NCI-H2227 treated with DMSO at 0.1 percent for 48 hours (cell line): ENCODE data around the gene TM9SF4.
"Not testable (repeated sequence)": the region's sequence is repeated elsewhere in the genome, so short reads cannot be mapped to it uniquely, and the experiment has no call there.

Source experiments
- DNase-seq: peaks from one replicate; lab custom pipeline; 2025; lab: John Stamatoyannopoulos, UW

The TM9SF4 gene

DNA sequence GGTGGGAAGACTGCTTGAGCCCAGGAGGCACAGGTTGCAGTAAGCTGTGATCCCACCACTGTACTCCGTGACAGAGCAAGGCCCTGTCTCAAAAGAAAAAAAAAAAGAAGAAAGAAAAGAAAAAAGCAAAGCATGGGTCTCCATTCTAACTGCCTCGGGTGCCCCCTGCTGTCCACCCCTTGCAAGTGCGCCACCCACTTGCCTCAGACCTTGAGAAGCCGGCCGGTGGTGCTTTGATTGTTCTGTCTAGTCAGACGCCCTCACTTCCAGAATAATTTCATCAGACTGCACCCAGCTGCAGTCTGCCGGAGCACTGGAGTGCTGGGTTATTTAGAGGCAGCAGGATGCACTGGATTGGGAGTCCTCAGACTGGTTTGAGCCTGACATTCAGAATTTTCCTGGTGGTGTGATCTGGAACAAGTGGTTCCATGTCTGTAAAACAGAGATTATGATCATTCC is 17.6 kb upstream of the TM9SF4 start:
- peak; percentile 84 for DNase-seq

DNA sequence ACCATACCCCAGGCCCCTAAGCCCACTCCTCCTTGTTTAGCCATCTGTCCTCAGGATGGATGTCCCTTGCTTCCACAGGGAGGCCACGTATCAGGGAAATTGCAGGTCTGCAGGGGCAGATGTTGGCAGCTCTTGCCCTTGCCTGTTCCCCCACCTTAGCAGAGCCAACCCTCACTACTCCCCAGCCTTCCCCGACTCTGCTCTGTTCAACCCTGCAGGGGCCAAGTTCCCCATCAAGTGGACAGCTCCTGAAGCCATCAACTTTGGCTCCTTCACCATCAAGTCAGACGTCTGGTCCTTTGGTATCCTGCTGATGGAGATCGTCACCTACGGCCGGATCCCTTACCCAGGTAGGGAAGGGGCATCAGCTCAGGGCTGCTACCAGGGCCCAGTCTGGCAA is 10.7 kb upstream of the TM9SF4 start:
- no peak for DNase-seq

DNA sequence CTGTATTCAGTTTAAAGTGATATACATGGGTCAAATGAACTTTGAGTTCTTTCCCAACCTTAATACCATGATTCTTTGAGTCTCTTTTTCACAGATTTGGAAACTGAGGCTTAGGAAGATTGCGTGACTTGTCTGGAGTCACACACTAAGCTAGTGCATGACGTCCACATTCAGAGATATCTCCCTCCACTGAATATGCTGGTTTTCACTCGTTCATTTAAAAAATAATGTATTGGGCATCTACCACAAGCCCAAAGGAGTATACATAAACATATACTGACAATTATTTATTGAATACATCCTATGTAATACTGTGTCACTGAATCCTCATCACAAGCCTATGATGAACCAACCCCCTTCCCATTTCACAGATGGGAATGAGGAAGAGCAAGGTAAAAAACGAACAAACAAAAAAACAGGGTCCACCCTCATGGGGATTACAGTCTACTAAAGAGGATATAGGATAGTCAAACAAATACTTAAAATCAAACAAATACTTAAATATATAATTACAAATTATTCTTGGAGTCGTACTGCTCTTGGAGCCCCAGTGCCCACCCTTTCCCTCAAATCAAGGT is 611 bp upstream of the TM9SF4 start:
- no peak for DNase-seq

DNA sequence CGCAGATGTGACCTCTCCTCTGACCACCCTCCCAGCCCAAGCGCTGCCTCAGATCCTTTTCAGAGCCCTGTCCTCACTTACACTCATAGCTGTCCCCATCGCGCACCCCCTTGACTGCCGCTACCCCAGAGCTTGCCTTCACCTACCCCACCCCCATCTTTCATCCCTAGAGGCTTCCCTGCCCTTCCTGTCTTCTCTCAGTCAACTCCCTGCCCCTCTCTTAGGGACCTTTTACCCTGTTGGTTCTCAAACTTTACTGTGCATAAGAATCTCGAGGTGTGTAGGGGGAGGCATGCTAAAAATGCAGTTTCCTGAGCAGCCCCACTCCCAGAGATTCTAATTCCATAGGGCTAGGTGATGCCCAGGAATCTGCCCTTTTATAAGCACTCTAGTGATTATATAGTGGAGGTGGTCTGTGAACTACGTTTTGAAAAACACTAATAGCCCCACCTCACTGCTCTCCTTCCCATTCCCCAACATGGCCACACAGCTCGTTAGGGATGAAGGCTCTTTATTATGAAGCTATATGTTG is 725 bp downstream of the TM9SF4 start:
- DNase-seq = no peak

DNA sequence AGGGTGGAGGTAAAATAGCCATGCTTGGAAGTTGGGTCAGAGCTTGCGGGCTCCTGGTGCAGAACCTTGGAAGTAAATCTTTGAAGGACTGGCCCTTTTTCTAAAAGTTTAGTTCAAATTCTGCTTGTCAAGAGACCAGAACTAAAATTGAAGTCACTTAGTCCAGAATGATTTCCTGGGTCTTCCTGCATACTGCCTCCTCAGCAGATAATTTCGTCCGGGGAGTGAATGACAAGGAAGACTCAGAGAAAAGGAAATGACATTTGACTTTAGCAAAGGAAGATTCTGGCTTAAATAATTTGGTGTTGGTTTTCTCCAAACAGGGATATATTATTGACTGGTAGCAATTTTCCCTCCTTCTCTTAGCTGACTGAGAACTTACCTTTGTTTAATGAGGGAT is 1.2 kb downstream of the TM9SF4 start:
- no peak for DNase-seq

DNA sequence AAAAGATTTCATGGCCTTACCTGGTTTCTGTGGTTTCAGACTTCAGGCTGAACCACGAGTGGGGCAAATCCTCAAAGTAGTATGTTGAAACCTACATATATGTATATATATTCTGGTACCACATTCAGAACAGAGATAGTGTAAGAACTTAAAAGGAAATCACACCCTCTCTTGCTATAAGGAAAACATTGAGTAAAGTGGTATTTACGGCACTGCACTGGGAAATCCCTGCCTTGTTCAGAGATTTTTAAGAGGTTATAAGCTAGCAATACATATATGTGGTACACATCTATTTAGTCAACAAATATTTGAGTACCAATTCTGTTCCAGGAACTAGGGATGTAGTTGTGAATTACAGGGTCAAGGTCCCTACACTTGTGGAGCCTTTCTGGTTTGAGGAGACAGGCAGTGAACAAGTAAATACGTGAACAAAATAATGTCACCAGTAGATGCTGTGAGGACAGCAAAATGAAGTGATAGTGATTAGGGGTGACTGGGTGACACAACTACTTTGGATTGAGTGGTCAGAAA is 1.7 kb downstream of the TM9SF4 start:
- DNase-seq = no peak

DNA sequence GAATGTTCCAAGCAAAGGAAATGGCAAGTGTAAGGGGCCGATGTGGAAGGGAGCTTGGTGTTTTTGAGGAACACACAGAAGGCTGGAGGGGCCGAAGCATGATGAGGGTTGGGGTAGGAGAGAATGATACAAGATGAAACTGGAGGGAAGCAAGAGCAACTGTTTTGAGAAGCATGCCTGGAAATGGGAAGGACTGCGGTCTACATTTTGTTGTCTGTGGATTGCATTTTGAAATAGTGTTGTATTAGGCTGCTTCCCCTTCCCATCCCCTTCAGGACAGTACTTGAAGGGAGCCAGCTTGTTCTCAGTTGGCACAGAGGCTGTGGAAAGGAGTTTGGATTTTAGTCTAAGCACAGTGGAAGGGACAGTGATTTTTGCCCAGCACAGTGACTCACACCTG is 2.2 kb downstream of the TM9SF4 start:
- DNase-seq = no peak

DNA sequence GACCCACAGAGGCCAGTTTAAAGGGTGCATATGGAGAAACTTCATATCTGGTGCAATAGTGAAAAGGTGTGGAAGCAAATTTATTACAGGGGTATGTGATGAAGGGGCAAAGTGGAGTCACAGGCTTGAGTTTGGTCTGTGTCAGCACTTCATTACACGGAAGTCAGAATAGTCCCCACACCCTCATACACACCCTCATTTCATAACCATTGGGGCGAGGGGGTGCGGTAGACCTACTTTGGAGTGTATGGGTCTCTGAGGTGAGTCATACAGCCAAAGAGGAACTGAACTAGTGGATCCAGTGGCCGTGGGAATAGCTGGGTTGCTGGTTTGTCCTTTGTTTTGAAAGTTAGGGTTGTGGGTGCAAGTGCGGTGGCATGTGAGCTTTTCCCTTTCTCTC is 3.3 kb downstream of the TM9SF4 start:
- no peak for DNase-seq

DNA sequence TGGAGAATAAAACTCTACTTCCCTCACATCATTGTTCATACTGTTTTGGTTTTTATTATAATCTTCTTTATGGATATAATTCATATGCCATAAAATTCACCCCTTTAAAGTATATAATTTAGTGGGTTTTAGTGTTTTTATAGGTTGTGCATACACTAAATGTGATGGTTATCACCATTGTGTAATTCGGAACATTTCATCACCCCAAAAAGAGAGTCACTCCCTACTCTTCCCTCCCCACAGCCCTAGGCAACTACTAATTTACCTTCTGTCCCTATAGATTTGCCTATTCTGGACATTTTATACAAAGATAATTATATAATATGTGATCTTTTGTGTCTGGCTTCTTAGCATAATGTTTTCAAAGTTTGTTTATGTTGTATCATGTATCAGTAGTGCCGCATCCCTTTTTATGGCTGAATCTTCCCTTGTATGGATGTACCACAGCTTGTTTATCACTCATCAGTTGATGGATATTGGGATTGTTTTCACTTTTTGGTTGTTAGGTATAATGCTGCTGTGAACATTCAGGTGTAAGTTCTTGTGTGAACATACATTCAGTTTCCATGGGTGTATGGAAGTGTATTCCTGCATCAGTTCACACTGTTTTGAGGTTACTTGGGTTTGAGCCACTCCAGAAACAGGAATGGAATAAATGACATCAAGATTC is 4.2 kb downstream of the TM9SF4 start:
- DNase-seq = no peak

DNA sequence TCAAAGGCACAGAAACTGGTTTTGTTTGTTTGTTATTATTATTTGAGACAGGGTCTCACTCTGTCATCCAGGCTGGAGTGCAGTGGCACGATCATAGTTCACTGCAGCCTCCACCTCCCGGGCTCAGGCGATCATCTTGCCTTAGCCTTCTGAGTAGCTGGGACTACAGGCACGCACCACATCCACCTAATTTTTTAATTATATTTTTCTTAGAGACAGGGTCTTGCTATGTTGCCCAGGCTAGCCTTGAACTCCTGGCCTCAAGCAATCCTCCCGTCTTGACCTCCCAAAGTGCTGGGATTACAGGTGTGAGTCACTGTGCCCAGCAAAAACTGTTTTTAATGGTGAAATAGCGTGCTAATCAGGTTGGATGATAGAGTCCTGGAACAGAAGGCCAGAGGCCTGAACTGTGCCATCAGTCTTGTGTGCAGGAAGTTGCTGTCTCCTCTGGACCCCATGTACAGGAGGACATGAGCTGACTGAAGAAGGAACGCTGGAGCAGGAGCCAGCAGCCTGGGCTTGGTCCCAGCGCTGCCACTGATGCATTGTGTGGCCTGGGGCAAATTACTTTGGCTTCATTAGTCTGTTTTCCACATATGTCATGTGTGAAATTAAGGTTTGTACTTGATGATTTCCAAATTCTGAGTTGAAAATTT is 4.9 kb downstream of the TM9SF4 start:
- DNase-seq = no peak

DNA sequence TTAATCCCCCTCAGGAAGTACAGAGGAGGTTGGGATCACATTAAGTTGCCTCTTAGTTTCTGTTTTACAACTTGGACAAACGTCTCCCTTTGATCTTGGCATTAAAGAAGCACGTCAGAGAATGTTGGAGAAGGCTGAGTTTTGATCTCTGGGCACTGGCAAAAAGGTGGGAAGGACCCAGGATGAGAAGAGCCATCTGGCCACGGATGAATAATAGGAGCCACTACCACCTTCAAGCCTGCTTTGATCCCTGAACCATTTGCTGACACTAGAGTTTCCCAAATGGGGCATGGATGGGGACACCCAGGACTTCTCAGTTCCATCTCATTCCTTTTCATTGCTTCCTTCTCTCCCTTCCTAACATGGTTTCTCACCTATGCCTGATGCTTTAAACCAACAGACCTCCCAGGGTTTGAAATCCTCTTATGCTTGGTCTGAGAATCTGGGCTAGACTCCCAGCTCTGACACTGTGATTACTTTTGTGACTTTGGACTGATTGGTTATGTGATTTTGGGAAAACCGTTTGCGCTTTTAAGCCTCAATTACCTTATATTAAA is 5.8 kb downstream of the TM9SF4 start:
- no peak for DNase-seq

DNA sequence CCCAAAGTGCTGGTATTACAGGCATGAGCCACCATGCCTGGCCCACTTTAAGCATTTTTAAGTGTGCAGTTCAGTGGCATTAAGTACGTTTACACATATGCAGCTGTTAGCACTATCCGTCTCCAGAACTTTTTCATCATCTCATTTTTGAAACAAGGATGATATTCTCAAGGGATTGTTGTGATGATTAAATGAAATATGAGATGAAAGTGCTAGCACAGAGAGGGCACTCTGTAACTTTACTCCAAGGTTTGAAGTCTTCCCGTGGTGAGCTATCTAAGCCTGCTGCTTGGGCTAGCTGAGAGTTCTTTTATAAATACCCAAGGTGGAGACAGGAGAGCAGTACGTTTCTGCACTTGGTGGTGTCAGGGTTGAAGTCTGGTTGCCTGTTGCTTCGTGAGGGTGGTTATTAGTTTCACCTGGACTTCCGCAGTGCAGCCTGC is 6.6 kb downstream of the TM9SF4 start:
- DNase-seq = peak; percentile 60

DNA sequence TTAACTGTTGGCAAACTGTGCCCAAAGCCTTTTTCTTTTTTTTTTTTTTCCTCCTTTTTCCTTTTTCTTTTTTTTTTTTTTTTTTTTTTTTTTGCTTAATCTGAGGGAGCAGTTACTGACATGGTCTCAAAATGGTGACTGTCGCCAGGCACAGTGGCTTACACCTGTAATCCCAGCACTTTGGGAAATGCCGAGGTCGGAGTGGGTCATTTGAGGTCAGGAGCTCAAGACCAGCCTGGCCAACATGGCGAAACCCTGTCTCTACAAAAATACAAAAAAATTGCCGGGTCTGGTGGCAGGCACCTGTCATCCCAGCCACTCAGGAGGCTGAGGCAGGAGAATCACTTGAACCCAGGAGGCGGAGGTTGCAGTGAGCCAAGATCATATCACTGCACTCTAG is 7.3 kb downstream of the TM9SF4 start:
- not testable (repeated sequence) for DNase-seq

DNA sequence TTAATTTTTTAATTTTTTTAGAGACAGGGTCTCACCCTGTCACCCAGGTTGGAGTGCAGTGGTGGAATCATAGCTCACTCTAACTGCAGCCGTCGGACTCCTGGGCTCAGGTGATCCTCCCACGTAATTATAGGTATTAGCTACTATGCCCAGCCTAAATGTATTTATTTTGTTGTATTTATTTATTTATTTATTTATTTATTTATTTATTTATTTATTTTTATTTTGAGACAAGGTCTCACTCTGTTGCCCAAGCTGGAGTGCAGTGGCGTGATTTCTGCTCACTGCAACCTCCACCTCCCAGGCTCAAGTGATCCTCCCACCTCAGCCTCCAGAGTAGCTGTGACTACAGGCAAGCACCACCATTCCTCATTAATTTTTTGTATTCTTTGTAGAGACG is 8.9 kb downstream of the TM9SF4 start:
- DNase-seq = not testable (repeated sequence)

DNA sequence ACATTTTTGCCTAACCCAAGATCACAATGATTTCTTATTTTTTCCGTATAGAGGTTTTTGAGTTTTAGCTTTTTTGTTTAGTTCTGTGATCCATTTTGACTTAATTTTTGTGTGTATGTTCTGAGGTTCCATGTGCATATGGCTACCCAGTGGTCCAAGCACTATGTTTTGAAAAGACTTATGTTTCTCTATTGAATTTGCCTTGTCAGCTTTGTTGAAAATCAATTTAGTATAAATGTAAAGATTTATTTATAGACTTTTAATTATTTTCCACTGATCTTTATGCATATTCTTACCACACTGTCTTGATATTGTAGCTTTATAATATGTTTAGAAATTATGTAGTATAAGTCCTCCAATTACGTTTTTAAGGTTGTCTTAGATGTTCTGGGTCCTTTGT is 10.2 kb downstream of the TM9SF4 start:
- no peak for DNase-seq

DNA sequence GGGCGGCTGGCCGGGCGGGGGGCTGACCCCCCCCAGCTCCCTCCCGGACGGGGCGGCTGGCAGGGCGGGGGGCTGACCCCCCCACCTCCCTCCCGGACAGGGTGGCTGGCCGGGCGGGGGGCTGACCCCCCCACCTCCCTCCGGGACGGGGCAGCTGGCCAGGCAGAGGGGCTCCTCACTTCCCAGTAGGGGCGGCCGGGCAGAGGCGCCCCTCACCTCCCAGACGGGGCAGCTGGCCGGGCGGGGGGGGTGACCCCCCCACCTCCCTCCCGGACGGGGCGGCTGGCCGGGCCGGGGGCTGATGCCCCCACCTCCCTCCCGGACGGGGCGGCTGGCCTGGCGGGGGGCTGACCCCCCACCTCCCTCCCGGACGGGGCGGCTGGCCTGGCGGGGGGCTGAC is 12.4 kb downstream of the TM9SF4 start:
- not testable (repeated sequence) for DNase-seq

DNA sequence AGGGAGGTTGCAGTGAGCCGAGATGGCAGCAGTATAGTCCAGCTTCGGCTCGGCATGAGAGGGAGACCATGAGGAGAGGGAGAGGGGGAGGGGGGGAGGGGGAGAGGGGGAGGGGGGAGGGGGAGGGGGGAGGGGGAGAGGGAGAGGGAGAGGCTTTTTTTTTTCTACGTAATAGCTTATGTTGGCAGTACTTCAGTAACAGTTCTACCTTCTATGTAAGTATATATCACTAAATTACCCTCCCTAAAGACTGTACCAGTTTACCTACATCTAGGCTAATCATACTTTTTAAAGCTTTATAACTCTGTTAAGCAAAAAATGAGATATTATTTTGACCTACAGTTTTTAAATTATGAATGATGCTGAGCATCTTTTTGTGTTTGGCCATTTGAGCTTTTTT is 13.6 kb downstream of the TM9SF4 start:
- DNase-seq = no peak

DNA sequence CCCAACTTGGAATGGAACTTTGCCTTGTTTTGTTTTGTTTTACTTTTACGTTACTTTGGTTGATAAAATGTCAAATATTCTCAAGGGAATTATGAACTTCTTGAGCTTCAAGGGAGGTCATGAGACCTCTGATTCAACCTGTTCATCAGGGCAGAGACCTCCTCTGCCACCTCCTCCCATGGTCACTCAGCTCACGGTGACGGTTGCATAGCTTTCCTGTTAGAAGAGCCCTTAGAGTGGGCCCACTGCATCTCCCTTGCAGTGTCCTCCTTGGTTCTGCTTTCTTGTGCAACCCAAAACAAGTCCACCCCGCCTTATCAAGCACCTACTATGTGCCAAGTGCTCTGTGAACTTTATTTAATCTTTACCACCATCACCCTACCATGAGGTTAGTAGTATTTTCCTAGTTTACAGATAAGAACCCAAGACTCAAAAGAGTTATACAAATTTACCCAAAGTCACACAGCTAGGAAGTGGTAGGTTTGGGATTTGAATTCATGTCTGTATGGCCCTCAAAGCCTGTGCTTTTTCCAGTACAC is 15.5 kb downstream of the TM9SF4 start:
- no peak for DNase-seq

DNA sequence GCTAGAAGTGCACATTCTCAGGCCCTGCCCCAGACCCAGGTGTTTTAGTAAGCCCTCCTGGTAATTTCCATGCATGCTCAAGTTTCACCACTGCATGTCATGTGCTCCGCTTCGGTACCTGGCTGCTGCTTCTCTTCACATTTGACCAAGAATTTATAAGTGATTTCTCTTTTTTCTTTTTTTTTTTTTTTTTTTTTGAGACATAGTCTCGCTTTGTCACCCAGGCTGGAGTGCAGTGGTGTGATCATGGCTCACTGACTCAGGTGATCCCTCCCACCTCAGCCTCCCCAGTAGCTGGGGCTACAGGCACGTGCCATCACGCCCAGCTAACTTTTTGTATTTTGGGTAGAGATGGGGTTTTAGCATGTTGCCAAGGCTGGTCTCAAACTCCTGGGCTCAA is 16.0 kb downstream of the TM9SF4 start:
- DNase-seq = no peak

DNA sequence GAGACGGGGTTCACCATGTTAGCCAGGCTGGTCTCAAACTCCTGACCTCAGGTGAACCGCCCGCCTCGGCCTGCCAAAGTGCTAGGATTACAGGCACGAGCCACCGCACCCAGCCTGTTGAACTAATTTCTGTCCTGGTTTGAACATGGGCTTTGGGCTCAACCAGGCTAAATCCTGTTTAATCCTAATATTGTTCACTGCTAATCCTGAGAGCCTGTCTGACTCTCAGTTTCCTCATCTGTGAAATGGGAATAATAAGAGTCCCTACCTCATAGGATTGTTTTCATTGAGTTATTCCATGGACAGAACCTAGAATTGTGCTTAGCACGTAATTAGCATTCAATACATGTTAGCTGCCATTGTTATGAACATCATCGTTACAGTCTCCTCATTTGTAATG is 17.4 kb downstream of the TM9SF4 start:
- DNase-seq = no peak

DNA sequence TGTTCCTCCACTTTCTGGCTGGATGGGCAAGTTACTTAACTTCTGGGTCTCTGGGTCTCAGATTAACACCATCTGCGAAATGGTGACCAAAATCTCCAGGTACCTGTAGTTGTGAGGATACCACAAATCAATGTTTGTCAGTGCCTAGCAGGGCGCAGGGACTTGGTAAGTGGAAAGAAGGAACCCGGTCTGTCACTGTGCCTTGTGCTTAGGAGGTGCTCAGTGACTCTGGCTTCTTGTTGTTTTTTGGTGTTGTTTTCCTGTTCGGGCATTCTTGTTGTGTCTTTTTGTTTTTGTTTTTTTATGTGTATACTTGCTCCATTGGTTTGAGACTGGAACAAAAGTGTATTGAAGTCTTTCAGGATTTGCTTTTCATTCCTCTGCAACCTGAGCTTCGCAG is 17.8 kb downstream of the TM9SF4 start:
- DNase-seq = no peak

DNA sequence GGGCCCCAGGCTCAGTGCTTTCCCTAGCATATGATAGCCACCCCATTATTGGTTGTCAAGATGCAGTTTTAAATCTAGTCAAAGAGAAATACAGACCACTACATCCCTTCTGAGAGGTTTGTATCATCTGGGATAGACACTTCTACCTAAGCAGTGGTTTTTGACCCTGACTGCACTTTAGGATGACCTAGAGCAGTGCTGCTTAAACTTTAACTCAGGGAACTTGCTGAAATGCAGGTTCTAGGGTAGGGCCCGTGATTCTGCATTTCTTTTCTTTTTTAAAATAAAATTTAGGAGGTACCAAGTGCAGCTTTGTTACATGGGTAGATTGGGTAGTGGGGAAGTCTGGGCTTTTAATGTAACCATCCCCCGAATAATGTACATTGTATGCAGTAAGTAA is 18.7 kb downstream of the TM9SF4 start:
- DNase-seq = no peak
